PC-3 (cell line): Measurements from ENCODE around the gene SERPINE3. TPM values are rescaled to one million over a fixed set of nuclear protein-coding genes. Genes with fewer than 3 reads are reported as not detected.

ENCODE experiments used
- ATAC-seq: fragments of 200-7000 bp; cut with Tn5 transposase; 2 replicates; pipeline ENCODE4 v1.9.1; 2020; ENCODE audit warnings: mild to moderate bottlenecking, moderate library complexity
- BruUV-seq: library from RNA; stranded (reverse); fragments of 400-500 nt; replicated peaks from 2 replicates; lab custom pipeline; 2021; lab: Mats Ljungman, UMichigan
- CTCF ChIA-PET: fragments of 300-600 bp; sonication (Branson Sonifier 250); formaldehyde crosslinking; loops from one replicate; lab custom pipeline; 2022; ENCODE audit warnings: antibody characterized with exemption; lab: Charles Lee
- POLR2A ChIA-PET: fragments of 300-600 bp; sonication (Branson Sonifier 250); formaldehyde crosslinking; loops from one replicate; lab custom pipeline; 2022; ENCODE audit warnings: antibody characterized with exemption; ENCODE audit not compliant: unreplicated experiment; lab: Charles Lee
- DNase-seq: peaks from one replicate; pipeline ENCODE4 v3.0.0-alpha.2; 2015
- H2AFZ ChIP-seq: fragments of 300-600 bp; sonication (generic); 2 replicates; pipeline ENCODE4 v1.6.0; 2016; ENCODE audit warnings: antibody characterized with exemption, low read length
- H3F3A ChIP-seq: fragments of 300-600 bp; sonication (generic); one replicate; pipeline ENCODE4 v1.6.0; 2017; ENCODE audit warnings: antibody characterized with exemption, low read length, control low read depth, mild to moderate bottlenecking; ENCODE audit not compliant: unreplicated experiment
- H3K27ac ChIP-seq: fragments of 300-600 bp; sonication (generic); 2 replicates; pipeline ENCODE4 v1.5.1; 2016; ENCODE audit warnings: mild to moderate bottlenecking, low read length
- H3K27me3 ChIP-seq: fragments of 300-600 bp; sonication (generic); 2 replicates; pipeline ENCODE4 v1.6.1; 2016; ENCODE audit warnings: low read length, mixed read lengths
- H3K36me3 ChIP-seq: fragments of 300-600 bp; sonication (generic); 2 replicates; pipeline ENCODE4 v1.6.1; 2016; ENCODE audit warnings: low read depth, mixed run types, low read length, mixed read lengths
- H3K4me1 ChIP-seq: fragments of 300-600 bp; sonication (generic); 2 replicates; pipeline ENCODE4 v1.5.1; 2016; ENCODE audit warnings: low read length; ENCODE audit not compliant: insufficient read depth
- H3K4me2 ChIP-seq: fragments of 300-600 bp; sonication (generic); 2 replicates; pipeline ENCODE4 v1.6.0; 2016; ENCODE audit warnings: low read length
- H3K4me3 ChIP-seq: fragments of 300-600 bp; sonication (generic); 2 replicates; pipeline ENCODE4 v1.5.1; 2016; ENCODE audit warnings: mild to moderate bottlenecking, low read length, mixed read lengths
- H3K79me2 ChIP-seq: fragments of 300-600 bp; sonication (generic); 2 replicates; pipeline ENCODE4 v1.6.1; 2017; ENCODE audit warnings: low read length, mixed read lengths
- H3K9ac ChIP-seq: fragments of 300-600 bp; sonication (generic); 2 replicates; pipeline ENCODE4 v1.6.0; 2016; ENCODE audit warnings: mild to moderate bottlenecking, low read length
- H3K9me2 ChIP-seq: fragments of 300-600 bp; sonication (generic); replicated peaks from 2 replicates; pipeline ENCODE4 v1.6.1; 2016; ENCODE audit warnings: mixed run types, low read length, mixed read lengths
- H3K9me3 ChIP-seq: fragments of 300-600 bp; sonication (generic); 2 replicates; pipeline ENCODE4 v1.6.1; 2016; ENCODE audit warnings: low read length, mixed read lengths
- H4K20me1 ChIP-seq: fragments of 300-600 bp; sonication (generic); 2 replicates; pipeline ENCODE4 v1.6.1; 2016; ENCODE audit warnings: low read length, mixed read lengths
- CTCF ChIP-seq: fragments of 300-600 bp; sonication (generic); conservative IDR thresholded peaks from 2 replicates; pipeline ENCODE4 v1.5.1; 2017; ENCODE audit warnings: antibody characterized with exemption, low read depth, mild to moderate bottlenecking, low read length
- EZH2 ChIP-seq: fragments of 300-600 bp; sonication (generic); IDR thresholded peaks from one replicate; pipeline ENCODE4 v1.6.1; 2017; ENCODE audit warnings: antibody characterized with exemption, mild to moderate bottlenecking, low read length; ENCODE audit not compliant: unreplicated experiment
- EZH2phosphoT487 ChIP-seq: fragments of 300-600 bp; sonication (generic); IDR thresholded peaks from 2 replicates; pipeline ENCODE4 v1.6.1; 2018; ENCODE audit warnings: mild to moderate bottlenecking, antibody characterized with exemption, low read length, borderline replicate concordance
- intact Hi-C: fragments of 100-400 bp; cut with micrococcal nuclease; formaldehyde crosslinking; loops from 2 replicates; pipeline ENCODE4 v1.9.0; 2023
- total RNA-seq: library from RNA; depleted of rRNA; stranded (reverse); fragments of >200 nt; gene quantifications from 2 replicates; pipeline ENCODE4 v1.2.3, GENCODE V29; 2014

SERPINE3 gene
- total RNA-seq, 1 experiment from 2014 or later, result not detected

- Histone ChIP-seq H3K4me1 (no peaks in the 10 kb centered on the region), H3K79me2 (no peaks in the 10 kb centered on the region), H3K9me3 (no peaks in the 10 kb centered on the region), H3K4me2 (no peak overlapping the region), H3F3A (no peaks in the 10 kb centered on the region), H3K9ac (no peak overlapping the region), H3K36me3 (no peaks in the 10 kb centered on the region), H2AFZ (no peak overlapping the region), H3K4me3 (no peak overlapping the region), H3K27me3 (no peaks in the 10 kb centered on the region), H4K20me1 (no peaks in the 10 kb centered on the region), H3K9me2 (no peaks in the 10 kb centered on the region), H3K27ac (no peak overlapping the region)
- no peak for TF ChIP-seq EZH2phosphoT487
- TF ChIP-seq CTCF, result no peak
- no peak for TF ChIP-seq EZH2
- no TSS peak for BruUV-seq
- ATAC-seq (no peak), DNase-seq (no peak)
- intact Hi-C loops, result no loop called here
- POLR2A ChIA-PET, result no interaction called here
- CTCF ChIA-PET, result no interaction called here
Measured at GRCh38 chr13:51311231-51311630, 28.3 kb upstream of the SERPINE3 start.

GRCh38 chr13:51311957-51312520 is 27.5 kb upstream of the SERPINE3 start:
- H3K9ac ChIP-seq, result no peak overlapping the region
- H3K4me3 ChIP-seq, result no peak overlapping the region
- no peaks in the 10 kb centered on the region for H3K9me2 ChIP-seq
- peaks cover 6% of the 10 kb centered on the region for H3K4me1 ChIP-seq
- no peaks in the 10 kb centered on the region for H4K20me1 ChIP-seq
- no peaks in the 10 kb centered on the region for H3K79me2 ChIP-seq
- no peak for DNase-seq
- POLR2A ChIA-PET, result interaction anchor here (0.5 kb wide), 1 partner anchor 63 kb away, joined by 16 read pairs; no protein-coding TSS in a partner anchor
- no peaks in the 10 kb centered on the region for H3K36me3 ChIP-seq
- H3K4me2 ChIP-seq, result no peak overlapping the region
- H3K27me3 ChIP-seq, result no peaks in the 10 kb centered on the region
- no peak for ATAC-seq
- CTCF ChIA-PET, result no interaction called here
- intact Hi-C loops, result no loop called here
- H3K27ac ChIP-seq, result no peak overlapping the region
- TF ChIP-seq EZH2phosphoT487 (no peak), CTCF (no peak), EZH2 (no peak)
- no peaks in the 10 kb centered on the region for H3F3A ChIP-seq
- H2AFZ ChIP-seq, result no peak overlapping the region
- no peaks in the 10 kb centered on the region for H3K9me3 ChIP-seq
- no TSS peak for BruUV-seq

GRCh38 chr13:51313619-51314018 is 25.9 kb upstream of the SERPINE3 start:
- Histone ChIP-seq H3K4me2 (no peak overlapping the region), H3K27ac (no peak overlapping the region), H3K9ac (no peak overlapping the region), H3K4me3 (no peak overlapping the region), H3K79me2 (no peaks in the 10 kb centered on the region), H2AFZ (no peak overlapping the region), H3K9me2 (no peaks in the 10 kb centered on the region), H3K27me3 (no peaks in the 10 kb centered on the region), H3K9me3 (no peaks in the 10 kb centered on the region), H3K4me1 (peaks cover 17% of the 10 kb centered on the region), H3F3A (no peaks in the 10 kb centered on the region), H3K36me3 (no peaks in the 10 kb centered on the region), H4K20me1 (no peaks in the 10 kb centered on the region)
- no TSS peak for BruUV-seq
- ATAC-seq (no peak), DNase-seq (no peak)
- ChIA-PET CTCF (no interaction called here), POLR2A (no interaction called here)
- TF ChIP-seq CTCF, result no peak
- TF ChIP-seq EZH2, result no peak
- TF ChIP-seq EZH2phosphoT487, result no peak
- intact Hi-C loops, result no loop called here
